AG04450 (cell line): ENCODE measurements around the gene KIFC1. TPM values are rescaled to one million over a fixed set of nuclear protein-coding genes. Genes with fewer than 3 reads are reported as not detected.
"Not testable (repeated sequence)": the region's sequence is repeated elsewhere in the genome, so short reads cannot be mapped to it uniquely, and the experiment has no call there.

Experiments
- CTCF ChIA-PET: fragments of 300-600, 350-600 bp; formaldehyde crosslinking; extraction: SDS; loops from one replicate; lab custom pipeline; 2022; ENCODE audit warnings: antibody characterized with exemption, inconsistent platforms; lab: Charles Lee
- POLR2A ChIA-PET: fragments of 350-600 bp; formaldehyde crosslinking; extraction: SDS; loops from one replicate; lab custom pipeline; 2021; ENCODE audit warnings: antibody characterized with exemption, inconsistent platforms; lab: Yijun Ruan, JAX
- DNase-seq: peaks from one replicate; pipeline ENCODE4 v3.0.0-alpha.2; 2011; ENCODE audit warnings: low read depth, low spot score
- H3K27ac ChIP-seq: one replicate; pipeline ENCODE4 v1.5.1; 2012; ENCODE audit warnings: low read depth, low read length, control low read depth
- H3K27me3 ChIP-seq: one replicate; pipeline ENCODE4 v1.6.0; 2012; ENCODE audit warnings: low read length; ENCODE audit not compliant: control insufficient read depth, insufficient read depth
- H3K4me3 ChIP-seq: 2 replicates; pipeline ENCODE4 v1.5.1; 2011; ENCODE audit warnings: mild to moderate bottlenecking, low read depth, low read length, control low read depth
- H3K9me3 ChIP-seq: 2 replicates; pipeline ENCODE4 v1.5.1; 2012; ENCODE audit warnings: low read length; ENCODE audit not compliant: control insufficient read depth, insufficient read depth
- polyA plus RNA-seq: library from polyadenylated mRNA; depleted of rRNA; stranded (reverse); fragments of >200 nt; gene quantifications from 2 replicates; pipeline ENCODE4 v1.2.3, GENCODE V29; 2011
- TF ChIP-seq, protein P1 (sequence below): IDR thresholded peaks from 2 replicates; pipeline ENCODE4 v1.5.1; 2011; ENCODE audit warnings: low read depth, low read length, control low read depth, inconsistent platforms

Gene KIFC1
- polyA plus RNA-seq, 1 experiment: 10.2 TPM

DNA sequence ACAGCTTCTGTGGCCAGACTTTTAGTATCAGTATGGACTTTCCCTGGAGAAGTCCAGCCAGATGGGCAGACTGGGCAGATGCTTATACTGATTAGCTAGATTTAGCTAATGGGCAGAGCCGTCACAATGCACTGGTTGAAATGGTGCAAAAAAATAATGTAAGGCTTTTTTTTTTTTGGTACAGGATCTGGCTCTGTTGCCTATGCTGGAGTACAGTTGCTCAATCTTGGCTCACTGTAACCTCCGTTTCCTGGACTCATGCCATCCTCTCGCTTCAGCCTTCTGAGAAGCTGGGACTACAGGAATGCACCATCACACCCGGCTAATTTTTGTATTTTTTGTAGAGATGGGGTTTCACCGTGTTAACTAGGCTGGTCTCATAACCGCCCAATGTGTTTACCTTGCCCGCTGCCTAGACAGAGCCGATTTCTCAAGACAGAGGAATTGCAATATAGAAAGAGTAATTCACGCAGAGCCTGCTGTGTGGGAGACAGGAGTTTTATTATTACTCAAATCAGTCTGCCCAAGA lies 16.4 kb upstream of the KIFC1 start:
- H3K27ac ChIP-seq: no peak overlapping the region
- peak; percentile 59 for DNase-seq
- POLR2A ChIA-PET: interaction anchor here (0.7 kb wide), 1 partner anchor 335 kb away, joined by 3 read pairs; no protein-coding TSS in a partner anchor
- H3K27me3 ChIP-seq: no peaks in the 10 kb centered on the region
- TF ChIP-seq, protein P1, sequence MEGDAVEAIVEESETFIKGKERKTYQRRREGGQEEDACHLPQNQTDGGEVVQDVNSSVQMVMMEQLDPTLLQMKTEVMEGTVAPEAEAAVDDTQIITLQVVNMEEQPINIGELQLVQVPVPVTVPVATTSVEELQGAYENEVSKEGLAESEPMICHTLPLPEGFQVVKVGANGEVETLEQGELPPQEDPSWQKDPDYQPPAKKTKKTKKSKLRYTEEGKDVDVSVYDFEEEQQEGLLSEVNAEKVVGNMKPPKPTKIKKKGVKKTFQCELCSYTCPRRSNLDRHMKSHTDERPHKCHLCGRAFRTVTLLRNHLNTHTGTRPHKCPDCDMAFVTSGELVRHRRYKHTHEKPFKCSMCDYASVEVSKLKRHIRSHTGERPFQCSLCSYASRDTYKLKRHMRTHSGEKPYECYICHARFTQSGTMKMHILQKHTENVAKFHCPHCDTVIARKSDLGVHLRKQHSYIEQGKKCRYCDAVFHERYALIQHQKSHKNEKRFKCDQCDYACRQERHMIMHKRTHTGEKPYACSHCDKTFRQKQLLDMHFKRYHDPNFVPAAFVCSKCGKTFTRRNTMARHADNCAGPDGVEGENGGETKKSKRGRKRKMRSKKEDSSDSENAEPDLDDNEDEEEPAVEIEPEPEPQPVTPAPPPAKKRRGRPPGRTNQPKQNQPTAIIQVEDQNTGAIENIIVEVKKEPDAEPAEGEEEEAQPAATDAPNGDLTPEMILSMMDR: no peak
- no peak overlapping the region for H3K4me3 ChIP-seq
- CTCF ChIA-PET: interaction anchor here (1.2 to 1.5 kb wide), 4 partner anchors 9 to 15 kb away, joined by 3 to 14 read pairs (median 6); no protein-coding TSS in a partner anchor
- H3K9me3 ChIP-seq: no peaks in the 10 kb centered on the region

DNA sequence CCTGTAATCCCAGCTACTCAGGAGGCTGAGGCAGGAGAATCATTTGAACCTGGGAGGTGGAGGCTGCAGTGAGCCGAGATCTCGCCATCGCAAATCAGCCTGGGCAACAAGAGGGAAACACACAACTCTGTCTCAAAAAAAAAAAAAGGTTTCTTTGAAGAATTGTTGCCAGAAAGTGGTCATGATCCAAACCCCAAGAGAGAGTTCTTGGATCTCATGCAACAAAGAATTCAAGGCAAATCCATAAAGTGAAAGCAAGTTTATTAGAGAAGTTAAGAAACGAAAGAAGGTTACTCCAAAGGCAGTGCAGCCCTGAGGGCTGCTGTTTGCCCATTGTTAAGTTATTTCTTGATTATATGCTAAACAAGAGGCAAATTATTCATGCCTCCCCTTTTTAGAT lies 14.5 kb upstream of the KIFC1 start:
- CTCF ChIA-PET: no interaction called here
- POLR2A ChIA-PET: no interaction called here
- no peak overlapping the region for H3K4me3 ChIP-seq
- DNase-seq: no peak
- no peaks in the 10 kb centered on the region for H3K27me3 ChIP-seq
- H3K27ac ChIP-seq: no peak overlapping the region
- TF ChIP-seq, protein P1: no peak
- H3K9me3 ChIP-seq: no peaks in the 10 kb centered on the region

DNA sequence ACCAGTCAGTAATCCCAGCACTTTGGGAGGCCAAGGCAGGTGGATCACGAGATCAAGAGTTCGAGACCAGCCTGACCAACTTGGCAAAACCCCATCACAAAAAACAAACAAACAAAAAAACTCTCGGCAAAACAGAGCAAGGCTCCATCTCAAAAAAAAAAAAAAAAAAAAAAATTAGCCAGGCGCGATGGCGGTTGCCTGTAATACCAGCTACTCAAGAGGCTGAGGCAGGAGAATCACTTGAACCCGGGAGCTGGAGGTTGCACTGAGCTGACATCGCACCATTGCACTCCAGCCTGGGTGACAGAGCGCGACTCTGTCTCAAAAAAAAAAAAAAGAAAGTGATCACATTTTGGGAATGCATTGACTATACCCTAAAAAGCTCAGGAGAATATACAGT lies 12.4 kb upstream of the KIFC1 start:
- CTCF ChIA-PET: not testable (repeated sequence)

GRCh38 chr6:33380272-33380981 lies 11.2 kb upstream of the KIFC1 start:
- ChIA-PET POLR2A (no interaction called here), CTCF (interaction anchor here (0.9 kb wide), 1 partner anchor 11 kb away, joined by 3 read pairs; no protein-coding TSS in a partner anchor)
- TF ChIP-seq, protein P1: no peak

More for the DNA sequence above, 12.4 kb upstream of the KIFC1 start:
- POLR2A ChIA-PET: interaction anchor here (0.7 kb wide), 1 partner anchor 282 kb away, joined by 7 read pairs; no protein-coding TSS in a partner anchor
- H3K4me3 ChIP-seq, DNase-seq, H3K27ac ChIP-seq, H3K27me3 ChIP-seq, H3K9me3 ChIP-seq: not testable (repeated sequence)

DNA sequence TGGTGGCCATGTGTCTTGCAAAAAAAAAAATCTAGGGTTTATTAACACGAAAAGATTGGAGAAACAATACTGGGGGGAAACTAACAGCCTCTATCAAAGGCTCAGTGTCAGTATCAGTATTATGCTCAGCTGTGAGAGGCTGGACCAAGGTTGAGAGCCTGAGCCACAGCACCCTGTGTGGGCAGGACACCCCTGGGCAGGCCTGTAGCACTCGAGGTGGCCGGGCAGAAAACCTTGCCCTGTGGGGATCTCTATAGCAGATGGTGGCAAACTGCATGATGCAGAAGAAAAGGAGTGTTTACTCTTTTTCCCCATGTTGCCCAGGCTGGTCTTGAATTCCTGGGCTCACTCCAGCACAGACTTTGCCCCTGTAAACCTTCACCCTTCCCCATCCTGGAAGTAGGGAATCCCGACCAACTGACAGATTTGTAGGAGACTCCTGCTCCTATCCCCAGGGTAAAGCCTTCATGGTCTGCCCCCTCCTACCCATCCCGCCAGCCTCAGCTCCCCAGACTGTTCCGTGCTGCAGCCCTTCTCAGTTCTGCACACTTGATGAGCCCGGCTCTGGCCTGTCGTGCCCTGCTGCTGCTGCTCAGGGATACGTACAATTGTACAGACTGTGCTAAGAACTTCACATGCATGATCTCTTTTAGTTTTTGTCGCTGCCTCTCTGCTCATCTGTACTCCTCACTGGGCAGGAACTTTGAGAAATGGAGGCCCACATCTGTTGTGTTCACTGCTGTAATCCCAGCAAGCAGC lies 8.0 kb upstream of the KIFC1 start:
- CTCF ChIA-PET: interaction anchor here (0.6 to 1.5 kb wide), 4 partner anchors 8 to 71 kb away, joined by 3 to 7 read pairs (median 4); partner anchors contain the start of gene ZBTB9
- TF ChIP-seq, protein P1: no peak
- DNase-seq: no peak

More at GRCh38 chr6:33380272-33380981, 11.2 kb upstream of the KIFC1 start:
- Histone ChIP-seq H3K27ac (no peak overlapping the region), H3K27me3 (no peaks in the 10 kb centered on the region), H3K4me3 (no peak overlapping the region), H3K9me3 (no peaks in the 10 kb centered on the region; the same call in 1 of the 2 replicates)
- no peak for DNase-seq

More for the DNA sequence above, 8.0 kb upstream of the KIFC1 start:
- Histone ChIP-seq H3K9me3 (no peaks in the 10 kb centered on the region; the same call in 1 of the 2 replicates), H3K27me3 (no peaks in the 10 kb centered on the region), H3K4me3 (no peak overlapping the region), H3K27ac (no peak overlapping the region)
- POLR2A ChIA-PET: interaction anchor here (0.7 kb wide), 1 partner anchor 191 kb away, joined by 3 read pairs; no protein-coding TSS in a partner anchor
